IPS-NIHi7 (cell line): ENCODE data around the gene PSG6.
"Not testable (repeated sequence)": the region's sequence is repeated elsewhere in the genome, so short reads cannot be mapped to it uniquely, and the experiment has no call there.

ENCODE experiments used
- DNase-seq: peaks from one replicate; pipeline ENCODE4 v3.0.0; 2012; ENCODE audit warnings: mixed read lengths; ENCODE audit errors: extremely low spot score

The PSG6 gene

DNA sequence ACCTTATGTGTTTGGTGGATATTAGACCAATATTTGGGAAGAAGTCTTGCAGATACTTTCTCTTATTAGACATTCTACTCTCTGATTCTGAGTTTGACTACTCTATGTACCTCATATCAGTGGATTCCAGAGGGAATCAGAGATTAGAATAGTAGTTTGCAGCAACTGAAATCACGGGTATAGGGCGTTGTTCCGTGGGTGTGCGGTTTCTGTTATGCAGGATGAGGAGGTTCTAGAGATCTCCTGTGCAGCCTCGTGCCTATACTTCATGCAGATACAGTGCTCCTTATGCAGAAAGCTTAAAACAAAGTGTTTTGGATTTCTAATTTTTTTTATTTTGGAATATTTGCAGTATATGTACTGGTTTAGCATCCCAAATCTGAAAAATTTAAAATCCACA is 6.0 kb downstream of the PSG6 start:
- not testable (repeated sequence) for DNase-seq

- not testable (repeated sequence) for DNase-seq
These were observed 11.5 kb downstream of the PSG6 start for GRCh38 chr19:42906162-42906561.

- not testable (repeated sequence) for DNase-seq
These were observed 17.1 kb downstream of the PSG6 start for GRCh38 chr19:42900561-42900960.

GRCh38 chr19:42899674-42900073 is 18.0 kb downstream of the PSG6 start:
- not testable (repeated sequence) for DNase-seq

DNA sequence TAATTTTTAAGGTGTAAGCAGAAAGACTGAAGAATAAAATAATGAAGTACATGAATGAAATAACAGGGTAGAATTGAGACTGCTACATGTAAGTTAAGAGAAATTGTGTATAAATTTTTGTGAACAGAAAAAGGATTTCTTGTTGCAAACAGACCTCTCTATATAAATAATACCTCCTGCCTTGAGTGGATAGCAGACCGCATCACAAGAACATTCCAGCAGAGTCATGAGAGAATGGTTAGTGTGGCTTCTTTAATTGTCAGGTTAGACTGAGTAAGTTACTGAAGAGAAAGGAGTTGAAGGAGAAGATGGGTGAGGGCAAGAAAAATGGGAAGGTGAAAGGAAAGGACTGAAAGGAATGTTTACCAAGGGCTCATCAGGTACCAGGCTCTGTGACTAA is 18.6 kb downstream of the PSG6 start:
- DNase-seq = not testable (repeated sequence)

DNA sequence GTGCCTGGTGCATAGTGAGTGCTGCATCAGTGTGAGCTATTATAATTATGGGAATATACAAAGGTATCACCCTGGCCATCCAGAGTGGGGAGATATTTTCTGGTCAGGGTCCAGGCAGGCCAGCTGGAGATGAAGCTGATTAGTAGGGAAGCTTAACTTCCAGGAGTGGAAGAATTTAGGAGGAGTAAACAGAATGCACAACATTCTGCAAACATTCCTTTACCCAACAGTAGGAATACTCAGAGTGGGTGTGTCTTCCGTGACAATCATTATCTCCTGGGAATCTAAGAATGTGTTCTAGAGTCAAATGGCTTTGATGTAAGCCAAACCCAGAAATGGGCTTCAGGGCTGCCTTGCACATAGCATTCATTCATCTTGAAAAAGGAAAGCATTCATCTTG is 19.0 kb downstream of the PSG6 start:
- DNase-seq = not testable (repeated sequence)

- DNase-seq = not testable (repeated sequence)
These were observed 20.0 kb downstream of the PSG6 start for GRCh38 chr19:42897729-42898128.

DNA sequence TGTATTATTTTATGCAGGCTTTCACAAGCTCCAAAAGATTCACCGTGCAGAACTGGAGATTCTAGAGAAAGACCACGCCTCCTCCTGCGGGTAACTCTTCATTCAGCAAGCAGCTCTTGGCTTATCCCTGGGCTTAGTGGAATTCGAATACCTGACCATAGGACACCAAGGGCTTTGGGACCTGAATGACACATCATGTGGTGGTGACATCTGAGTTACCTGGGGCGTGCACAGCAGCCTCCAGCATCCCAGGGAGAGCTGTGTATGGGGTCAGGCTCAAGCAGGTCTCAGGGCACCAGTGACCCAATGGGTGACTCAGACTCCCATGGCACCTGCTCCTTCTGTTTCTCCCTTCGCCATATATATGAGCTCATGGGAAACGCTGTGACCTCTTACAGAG is 27.2 kb downstream of the PSG6 start:
- DNase-seq = not testable (repeated sequence)

DNA sequence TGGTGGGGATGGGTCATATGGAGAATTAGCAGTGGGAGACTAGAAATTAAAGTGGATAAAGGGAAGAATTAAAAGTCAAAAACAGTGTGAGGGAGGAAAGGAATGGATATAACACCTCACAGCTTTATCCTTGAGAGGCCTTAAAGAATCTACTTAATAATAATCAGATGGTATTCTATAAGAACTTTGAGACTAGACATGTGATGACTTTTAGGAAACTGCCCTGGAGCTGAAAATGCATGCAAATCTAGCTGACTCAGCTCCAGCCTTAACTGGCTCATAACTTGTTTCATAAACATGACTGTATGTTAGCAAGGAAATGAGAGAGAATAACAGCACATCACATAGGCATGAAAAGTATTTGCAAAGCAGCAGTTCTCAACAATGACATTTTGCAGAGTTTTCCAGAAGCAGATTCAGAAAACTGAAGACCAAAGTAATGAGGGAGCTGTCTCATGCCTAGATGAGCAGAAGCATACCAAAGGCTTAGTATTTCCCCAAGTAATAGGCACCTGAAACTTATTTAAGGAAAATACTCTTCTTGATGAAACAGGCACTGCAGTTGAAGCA is 29.7 kb downstream of the PSG6 start:
- DNase-seq = not testable (repeated sequence)

- DNase-seq = not testable (repeated sequence)
These were observed 35.0 kb downstream of the PSG6 start for GRCh38 chr19:42882730-42883129.

- not testable (repeated sequence) for DNase-seq
These were observed 35.7 kb downstream of the PSG6 start for GRCh38 chr19:42882010-42882409.

DNA sequence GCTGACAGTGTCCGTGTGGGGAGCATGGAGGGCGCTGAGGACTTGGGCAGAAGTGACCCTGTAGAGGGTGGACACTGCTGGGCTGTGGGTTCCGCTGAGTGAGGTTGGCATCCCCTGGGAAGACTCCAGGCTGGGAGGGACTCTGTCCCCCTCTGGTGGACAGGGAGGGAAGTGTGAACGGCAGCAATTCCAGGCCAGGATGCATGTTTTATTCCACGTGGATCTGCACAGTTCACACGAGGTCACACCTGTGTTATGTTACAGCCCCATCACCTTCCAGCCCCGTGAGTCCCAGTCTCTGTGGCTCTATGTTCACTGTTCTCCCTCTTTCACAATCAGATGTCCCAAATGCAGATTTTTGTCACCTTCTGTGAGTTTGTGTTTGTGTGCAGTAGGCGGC is 36.4 kb downstream of the PSG6 start:
- not testable (repeated sequence) for DNase-seq

GRCh38 chr19:42880621-42881020 is 37.1 kb downstream of the PSG6 start:
- not testable (repeated sequence) for DNase-seq

GRCh38 chr19:42879613-42880012 is 38.1 kb downstream of the PSG6 start, which contains the start of gene PSG1:
Gene PSG1, minus strand, starts transcription at chr19:42879713. Its CDS starts 132 bp downstream, at chr19:42879581.
- no peak for DNase-seq

DNA sequence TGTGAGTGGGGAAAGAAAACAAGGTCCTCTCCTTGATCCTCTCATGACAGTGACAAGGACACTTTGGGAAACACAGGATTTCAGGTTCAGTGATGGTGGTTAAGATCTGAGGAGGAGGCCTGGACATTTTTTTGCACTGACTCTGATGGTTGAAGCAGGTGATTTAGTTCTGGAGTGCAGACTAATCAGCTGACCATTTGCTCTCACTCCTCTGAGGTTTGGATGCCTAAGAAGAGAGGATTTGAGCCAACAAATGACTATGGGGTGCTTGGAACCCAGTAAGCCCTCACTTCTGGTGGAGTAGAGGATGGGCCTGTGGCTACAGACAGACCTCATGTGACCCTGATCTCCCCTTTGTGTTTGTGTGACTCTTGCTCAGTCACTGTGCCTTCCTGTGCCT is 41.1 kb downstream of the PSG6 start:
- not testable (repeated sequence) for DNase-seq

- not testable (repeated sequence) for DNase-seq
These were observed 41.8 kb downstream of the PSG6 start for GRCh38 chr19:42875881-42876280.

GRCh38 chr19:42874901-42875813 is 42.5 kb downstream of the PSG6 start:
- DNase-seq = not testable (repeated sequence)

DNA sequence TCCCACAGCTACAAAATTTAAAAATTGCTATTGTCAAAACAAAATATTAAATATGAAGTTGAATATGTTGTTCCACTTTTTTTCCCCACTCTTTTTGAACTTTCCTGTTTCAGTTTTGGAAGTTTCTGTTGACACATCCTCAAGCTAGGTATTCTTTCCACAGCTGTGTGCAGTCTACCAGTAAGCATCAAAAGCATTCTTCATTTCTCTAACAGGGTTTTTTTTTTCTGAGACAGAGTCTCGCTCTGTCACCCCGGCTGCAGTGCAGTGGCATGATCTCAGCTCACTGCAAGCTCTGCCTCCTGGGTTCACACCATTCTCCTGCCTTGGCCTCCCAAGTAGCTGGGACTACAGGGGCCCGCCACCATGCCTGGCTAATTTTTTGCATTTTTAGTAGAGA is 43.6 kb downstream of the PSG6 start:
- DNase-seq = not testable (repeated sequence)

GRCh38 chr19:42872608-42873007 is 45.1 kb downstream of the PSG6 start:
- DNase-seq = no peak

DNA sequence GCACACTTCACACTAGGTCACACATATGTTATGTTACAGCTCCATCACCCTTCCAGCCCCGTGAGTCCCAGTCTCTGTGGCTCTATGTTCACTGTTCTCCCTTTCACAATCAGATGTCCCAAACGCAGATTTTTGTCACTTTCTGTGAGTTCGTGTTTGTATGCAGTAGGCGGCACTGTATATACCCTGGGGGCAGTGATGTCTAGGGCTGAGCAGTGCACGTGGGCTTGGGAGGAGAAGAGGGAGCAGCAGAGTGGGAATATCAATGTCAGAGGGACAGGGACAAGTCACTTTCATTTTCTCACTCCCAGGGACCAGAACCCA is 60.2 kb downstream of the PSG6 start:
- no peak for DNase-seq

GRCh38 chr19:42856866-42857543 is 60.7 kb downstream of the PSG6 start:
- DNase-seq = not testable (repeated sequence)

GRCh38 chr19:42854745-42855144 is 62.9 kb downstream of the PSG6 start:
- DNase-seq = not testable (repeated sequence)
